ENCODE data around the gene NR0B2.

Gene NR0B2

GRCh38 chr1:26932531-26932930 lies 18.8 kb upstream of the NR0B2 start:
- ATAC-seq = no peak
- TF ChIP-seq ZFP3 (CRISPR knock-in tag; IDR thresholded peaks at IDR 0.05) (no peak), ZFP30 (CRISPR knock-in tag; IDR thresholded peaks at IDR 0.05) (no peak), PPARA (CRISPR knock-in tag; IDR thresholded peaks at IDR 0.05; ENCODE audit: borderline replicate concordance) (no peak)
- TF ChIP-seq, protein P1, sequence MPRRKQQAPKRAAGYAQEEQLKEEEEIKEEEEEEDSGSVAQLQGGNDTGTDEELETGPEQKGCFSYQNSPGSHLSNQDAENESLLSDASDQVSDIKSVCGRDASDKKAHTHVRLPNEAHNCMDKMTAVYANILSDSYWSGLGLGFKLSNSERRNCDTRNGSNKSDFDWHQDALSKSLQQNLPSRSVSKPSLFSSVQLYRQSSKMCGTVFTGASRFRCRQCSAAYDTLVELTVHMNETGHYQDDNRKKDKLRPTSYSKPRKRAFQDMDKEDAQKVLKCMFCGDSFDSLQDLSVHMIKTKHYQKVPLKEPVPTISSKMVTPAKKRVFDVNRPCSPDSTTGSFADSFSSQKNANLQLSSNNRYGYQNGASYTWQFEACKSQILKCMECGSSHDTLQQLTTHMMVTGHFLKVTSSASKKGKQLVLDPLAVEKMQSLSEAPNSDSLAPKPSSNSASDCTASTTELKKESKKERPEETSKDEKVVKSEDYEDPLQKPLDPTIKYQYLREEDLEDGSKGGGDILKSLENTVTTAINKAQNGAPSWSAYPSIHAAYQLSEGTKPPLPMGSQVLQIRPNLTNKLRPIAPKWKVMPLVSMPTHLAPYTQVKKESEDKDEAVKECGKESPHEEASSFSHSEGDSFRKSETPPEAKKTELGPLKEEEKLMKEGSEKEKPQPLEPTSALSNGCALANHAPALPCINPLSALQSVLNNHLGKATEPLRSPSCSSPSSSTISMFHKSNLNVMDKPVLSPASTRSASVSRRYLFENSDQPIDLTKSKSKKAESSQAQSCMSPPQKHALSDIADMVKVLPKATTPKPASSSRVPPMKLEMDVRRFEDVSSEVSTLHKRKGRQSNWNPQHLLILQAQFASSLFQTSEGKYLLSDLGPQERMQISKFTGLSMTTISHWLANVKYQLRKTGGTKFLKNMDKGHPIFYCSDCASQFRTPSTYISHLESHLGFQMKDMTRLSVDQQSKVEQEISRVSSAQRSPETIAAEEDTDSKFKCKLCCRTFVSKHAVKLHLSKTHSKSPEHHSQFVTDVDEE (CRISPR knock-in tag; IDR thresholded peaks at IDR 0.05) = no peak
- TF ChIP-seq, protein P2, sequence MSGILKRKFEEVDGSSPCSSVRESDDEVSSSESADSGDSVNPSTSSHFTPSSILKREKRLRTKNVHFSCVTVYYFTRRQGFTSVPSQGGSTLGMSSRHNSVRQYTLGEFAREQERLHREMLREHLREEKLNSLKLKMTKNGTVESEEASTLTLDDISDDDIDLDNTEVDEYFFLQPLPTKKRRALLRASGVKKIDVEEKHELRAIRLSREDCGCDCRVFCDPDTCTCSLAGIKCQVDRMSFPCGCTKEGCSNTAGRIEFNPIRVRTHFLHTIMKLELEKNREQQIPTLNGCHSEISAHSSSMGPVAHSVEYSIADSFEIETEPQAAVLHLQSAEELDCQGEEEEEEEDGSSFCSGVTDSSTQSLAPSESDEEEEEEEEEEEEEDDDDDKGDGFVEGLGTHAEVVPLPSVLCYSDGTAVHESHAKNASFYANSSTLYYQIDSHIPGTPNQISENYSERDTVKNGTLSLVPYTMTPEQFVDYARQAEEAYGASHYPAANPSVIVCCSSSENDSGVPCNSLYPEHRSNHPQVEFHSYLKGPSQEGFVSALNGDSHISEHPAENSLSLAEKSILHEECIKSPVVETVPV (CRISPR knock-in tag; IDR thresholded peaks at IDR 0.05) = no peak

GRCh38 chr1:26923711-26924110 lies 9.9 kb upstream of the NR0B2 start:
- ATAC-seq = no peak
- TF ChIP-seq, protein P3, sequence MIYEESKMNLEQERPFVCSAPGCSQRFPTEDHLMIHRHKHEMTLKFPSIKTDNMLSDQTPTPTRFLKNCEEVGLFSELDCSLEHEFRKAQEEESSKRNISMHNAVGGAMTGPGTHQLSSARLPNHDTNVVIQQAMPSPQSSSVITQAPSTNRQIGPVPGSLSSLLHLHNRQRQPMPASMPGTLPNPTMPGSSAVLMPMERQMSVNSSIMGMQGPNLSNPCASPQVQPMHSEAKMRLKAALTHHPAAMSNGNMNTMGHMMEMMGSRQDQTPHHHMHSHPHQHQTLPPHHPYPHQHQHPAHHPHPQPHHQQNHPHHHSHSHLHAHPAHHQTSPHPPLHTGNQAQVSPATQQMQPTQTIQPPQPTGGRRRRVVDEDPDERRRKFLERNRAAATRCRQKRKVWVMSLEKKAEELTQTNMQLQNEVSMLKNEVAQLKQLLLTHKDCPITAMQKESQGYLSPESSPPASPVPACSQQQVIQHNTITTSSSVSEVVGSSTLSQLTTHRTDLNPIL (CRISPR knock-in tag; IDR thresholded peaks at IDR 0.05; ENCODE audit: low read depth) = no peak
- TF ChIP-seq OSR1 (CRISPR knock-in tag; IDR thresholded peaks at IDR 0.05) (no peak), ARNTL (CRISPR knock-in tag; IDR thresholded peaks at IDR 0.05; ENCODE audit: borderline replicate concordance, low read depth) (no peak), PATZ1 (CRISPR knock-in tag; IDR thresholded peaks at IDR 0.05; ENCODE audit: borderline replicate concordance) (no peak), RARB (CRISPR knock-in tag; IDR thresholded peaks at IDR 0.05) (no peak)
- TF ChIP-seq, protein P4, sequence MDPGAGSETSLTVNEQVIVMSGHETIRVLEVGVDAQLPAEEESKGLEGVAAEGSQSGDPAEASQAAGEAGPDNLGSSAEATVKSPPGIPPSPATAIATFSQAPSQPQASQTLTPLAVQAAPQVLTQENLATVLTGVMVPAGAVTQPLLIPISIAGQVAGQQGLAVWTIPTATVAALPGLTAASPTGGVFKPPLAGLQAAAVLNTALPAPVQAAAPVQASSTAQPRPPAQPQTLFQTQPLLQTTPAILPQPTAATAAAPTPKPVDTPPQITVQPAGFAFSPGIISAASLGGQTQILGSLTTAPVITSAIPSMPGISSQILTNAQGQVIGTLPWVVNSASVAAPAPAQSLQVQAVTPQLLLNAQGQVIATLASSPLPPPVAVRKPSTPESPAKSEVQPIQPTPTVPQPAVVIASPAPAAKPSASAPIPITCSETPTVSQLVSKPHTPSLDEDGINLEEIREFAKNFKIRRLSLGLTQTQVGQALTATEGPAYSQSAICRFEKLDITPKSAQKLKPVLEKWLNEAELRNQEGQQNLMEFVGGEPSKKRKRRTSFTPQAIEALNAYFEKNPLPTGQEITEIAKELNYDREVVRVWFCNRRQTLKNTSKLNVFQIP (CRISPR knock-in tag; IDR thresholded peaks at IDR 0.05; ENCODE audit: borderline replicate concordance, low read depth) = no peak

DNA sequence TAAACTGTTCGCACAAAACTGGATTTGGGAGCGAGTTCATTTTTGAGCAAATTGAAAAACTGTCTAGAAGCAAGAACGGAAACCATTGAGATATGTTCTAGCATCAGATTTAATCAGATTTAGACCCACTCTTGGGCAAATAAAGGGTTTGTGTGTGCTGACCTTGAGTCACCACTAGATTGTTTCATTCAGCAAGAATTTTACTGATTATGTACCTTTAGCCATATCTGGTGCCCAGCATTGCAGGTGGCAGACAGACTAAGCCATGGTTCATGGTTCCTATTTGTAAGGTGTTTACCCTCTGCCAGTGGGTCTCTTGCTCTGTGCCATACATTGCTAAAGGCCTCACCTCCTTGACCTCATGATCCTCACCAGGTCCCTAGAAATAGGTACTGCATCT lies 9.1 kb upstream of the NR0B2 start:
- no peak for ATAC-seq
- TF ChIP-seq GLIS3 (CRISPR knock-in tag; IDR thresholded peaks at IDR 0.05) = no peak
- TF ChIP-seq ZFP3 (CRISPR knock-in tag; IDR thresholded peaks at IDR 0.05) = no peak
- no peak for TF ChIP-seq ZNF70 (CRISPR knock-in tag; IDR thresholded peaks at IDR 0.05)
- no peak for TF ChIP-seq ISL1 (CRISPR knock-in tag; IDR thresholded peaks at IDR 0.05)
- TF ChIP-seq, protein P1 (CRISPR knock-in tag; IDR thresholded peaks at IDR 0.05) = no peak
- TF ChIP-seq, protein P3 (CRISPR knock-in tag; IDR thresholded peaks at IDR 0.05; ENCODE audit: low read depth) = no peak
- TF ChIP-seq SNAI2 (CRISPR knock-in tag; IDR thresholded peaks at IDR 0.05) = no peak
- no peak for TF ChIP-seq PPARA (CRISPR knock-in tag; IDR thresholded peaks at IDR 0.05; ENCODE audit: borderline replicate concordance)
- TF ChIP-seq, protein P2 (CRISPR knock-in tag; IDR thresholded peaks at IDR 0.05) = no peak
- TF ChIP-seq ZFP30 (CRISPR knock-in tag; IDR thresholded peaks at IDR 0.05) = no peak
- no peak for TF ChIP-seq ESRRG (CRISPR knock-in tag; IDR thresholded peaks at IDR 0.05)
- no peak for TF ChIP-seq ZNF8 (CRISPR knock-in tag; IDR thresholded peaks at IDR 0.05)
- no peak for TF ChIP-seq RARB (CRISPR knock-in tag; IDR thresholded peaks at IDR 0.05)
- no peak for TF ChIP-seq TOX (CRISPR knock-in tag; IDR thresholded peaks at IDR 0.05; ENCODE audit: borderline replicate concordance)

Data from SK-N-SH treated with all-trans-retinoic acid at 6 μM for 48 hours (cell line).